HEK293T (cell line): ENCODE results near the gene HLCS.

Source experiments
- BHLHE40 ChIP-seq: fragments of 450-650 bp; IDR thresholded peaks from 2 replicates; pipeline ENCODE4 v1.6.1; 2016; ENCODE audit warnings: mild to moderate bottlenecking, moderate library complexity, borderline replicate concordance
- CTBP1 ChIP-seq: fragments of 450-650 bp; IDR thresholded peaks from 2 replicates; pipeline ENCODE4 v1.6.1; 2016; ENCODE audit warnings: borderline replicate concordance
- FOXA1 ChIP-seq: fragments of 450-650 bp; IDR thresholded peaks from 2 replicates; pipeline ENCODE4 v1.6.1; 2016; ENCODE audit warnings: mild to moderate bottlenecking
- FOXM1 ChIP-seq: fragments of 450-650 bp; IDR thresholded peaks from 2 replicates; pipeline ENCODE4 v1.6.1; 2017; ENCODE audit warnings: mild to moderate bottlenecking, borderline replicate concordance
- HDGF ChIP-seq: fragments of 450-650 bp; IDR thresholded peaks from 2 replicates; pipeline ENCODE4 v1.6.1; 2017; ENCODE audit warnings: antibody characterized with exemption, borderline replicate concordance

- TF ChIP-seq BHLHE40 = no peak
- TF ChIP-seq FOXM1 = no peak
- no peak for TF ChIP-seq CTBP1
- no peak for TF ChIP-seq HDGF
- TF ChIP-seq FOXA1 = no peak
Observed at GRCh38 chr21:36864974-36865373, 101.5 kb downstream of the HLCS start.
